Gastrocnemius medialis (tissue), 4 donors: ENCODE measurements around the gene PFKP.

Experiments used
- POLR2A ChIP-seq, 2 donors: fragments of 450-650 bp; IDR thresholded peaks; one replicate each; pipeline ENCODE4 v1.6.1; 2017; ENCODE audit warnings: antibody characterized with exemption in 2 of 2, mild to moderate bottlenecking in 2 of 2, moderate library complexity in 2 of 2
- TF ChIP-seq, protein P1 (sequence below), 5 experiments: fragments of 450-650 bp in 3 of 5; fragments of 200-600 bp in 2 of 5; sonication (generic) in 2 of 5; IDR thresholded peaks in 4 of 5; conservative IDR thresholded peaks in 1 of 5; 1 replicate in 4 of 5; 2 replicates in 1 of 5; pipeline ENCODE4 v1.5.1; 2016 to 2019; ENCODE audit warnings: antibody characterized with exemption in 5 of 5, mild to moderate bottlenecking in 3 of 5, moderate library complexity in 3 of 5

GRCh38 chr10:3048119-3049019 is 19.0 kb upstream of the PFKP start:
- TF ChIP-seq, protein P1, sequence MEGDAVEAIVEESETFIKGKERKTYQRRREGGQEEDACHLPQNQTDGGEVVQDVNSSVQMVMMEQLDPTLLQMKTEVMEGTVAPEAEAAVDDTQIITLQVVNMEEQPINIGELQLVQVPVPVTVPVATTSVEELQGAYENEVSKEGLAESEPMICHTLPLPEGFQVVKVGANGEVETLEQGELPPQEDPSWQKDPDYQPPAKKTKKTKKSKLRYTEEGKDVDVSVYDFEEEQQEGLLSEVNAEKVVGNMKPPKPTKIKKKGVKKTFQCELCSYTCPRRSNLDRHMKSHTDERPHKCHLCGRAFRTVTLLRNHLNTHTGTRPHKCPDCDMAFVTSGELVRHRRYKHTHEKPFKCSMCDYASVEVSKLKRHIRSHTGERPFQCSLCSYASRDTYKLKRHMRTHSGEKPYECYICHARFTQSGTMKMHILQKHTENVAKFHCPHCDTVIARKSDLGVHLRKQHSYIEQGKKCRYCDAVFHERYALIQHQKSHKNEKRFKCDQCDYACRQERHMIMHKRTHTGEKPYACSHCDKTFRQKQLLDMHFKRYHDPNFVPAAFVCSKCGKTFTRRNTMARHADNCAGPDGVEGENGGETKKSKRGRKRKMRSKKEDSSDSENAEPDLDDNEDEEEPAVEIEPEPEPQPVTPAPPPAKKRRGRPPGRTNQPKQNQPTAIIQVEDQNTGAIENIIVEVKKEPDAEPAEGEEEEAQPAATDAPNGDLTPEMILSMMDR (IDR thresholded peaks at IDR 0.05 in 4 of 5, conservative IDR thresholded peaks at IDR 0.05 in 1 of 5), result no peak
- TF ChIP-seq POLR2A (IDR thresholded peaks at IDR 0.05), result no peak
